WTC11 (cell line): ENCODE data around the gene ABCG1.

Source experiments
- CTCF ChIP-seq: fragments of 200-600 bp; IDR thresholded peaks from 2 replicates; pipeline ENCODE4 v1.8.0; 2022; ENCODE audit warnings: antibody characterized with exemption
- HMGA2 ChIP-seq: fragments of 250-450 bp; sonication (Bioruptor Pico); IDR thresholded peaks from 2 replicates; pipeline ENCODE4 v1.4.0; 2021; ENCODE audit warnings: mild to moderate bottlenecking, moderate library complexity
- IRF1 ChIP-seq: sonication (generic); formaldehyde crosslinking; IDR thresholded peaks from 2 replicates; pipeline ENCODE4 v1.8.0; 2023; ENCODE audit warnings: missing genetic modification reagents
- KAT7 ChIP-seq: sonication (generic); formaldehyde crosslinking; IDR thresholded peaks from 2 replicates; pipeline ENCODE4 v1.8.1; 2023; ENCODE audit warnings: missing genetic modification reagents, mild to moderate bottlenecking, borderline replicate concordance
- MAX ChIP-seq: sonication (generic); formaldehyde crosslinking; IDR thresholded peaks from 2 replicates; pipeline ENCODE4 v1.8.0; 2022; ENCODE audit warnings: mild to moderate bottlenecking, missing genetic modification reagents
- MYBL2 ChIP-seq: sonication (generic); formaldehyde crosslinking; IDR thresholded peaks from 2 replicates; pipeline ENCODE4 v1.8.1; 2023; ENCODE audit warnings: mild to moderate bottlenecking, moderate library complexity, missing genetic modification reagents
- NR2C2 ChIP-seq: sonication (generic); formaldehyde crosslinking; IDR thresholded peaks from 2 replicates; pipeline ENCODE4 v1.8.0; 2022; ENCODE audit warnings: mild to moderate bottlenecking, missing genetic modification reagents
- PREB ChIP-seq: sonication (generic); formaldehyde crosslinking; IDR thresholded peaks from 2 replicates; pipeline ENCODE4 v1.8.1; 2022; ENCODE audit warnings: mild to moderate bottlenecking, missing genetic modification reagents, moderate library complexity, borderline replicate concordance
- TP53 ChIP-seq: sonication (generic); formaldehyde crosslinking; IDR thresholded peaks from 2 replicates; pipeline ENCODE4 v1.8.1; 2023; ENCODE audit warnings: mild to moderate bottlenecking, missing genetic modification reagents
- TF ChIP-seq, protein P1 (sequence below): sonication (generic); formaldehyde crosslinking; IDR thresholded peaks from 2 replicates; pipeline ENCODE4 v1.8.1; 2023; ENCODE audit warnings: mild to moderate bottlenecking, missing genetic modification reagents

- TF ChIP-seq CTCF (no peak), TP53 (CRISPR knock-in tag) (no peak), NR2C2 (CRISPR knock-in tag) (no peak), IRF1 (CRISPR knock-in tag) (no peak), PREB (CRISPR knock-in tag) (no peak), KAT7 (CRISPR knock-in tag) (no peak), MAX (CRISPR knock-in tag) (no peak), MYBL2 (no peak), HMGA2 (CRISPR knock-in tag) (no peak)
- TF ChIP-seq, protein P1, sequence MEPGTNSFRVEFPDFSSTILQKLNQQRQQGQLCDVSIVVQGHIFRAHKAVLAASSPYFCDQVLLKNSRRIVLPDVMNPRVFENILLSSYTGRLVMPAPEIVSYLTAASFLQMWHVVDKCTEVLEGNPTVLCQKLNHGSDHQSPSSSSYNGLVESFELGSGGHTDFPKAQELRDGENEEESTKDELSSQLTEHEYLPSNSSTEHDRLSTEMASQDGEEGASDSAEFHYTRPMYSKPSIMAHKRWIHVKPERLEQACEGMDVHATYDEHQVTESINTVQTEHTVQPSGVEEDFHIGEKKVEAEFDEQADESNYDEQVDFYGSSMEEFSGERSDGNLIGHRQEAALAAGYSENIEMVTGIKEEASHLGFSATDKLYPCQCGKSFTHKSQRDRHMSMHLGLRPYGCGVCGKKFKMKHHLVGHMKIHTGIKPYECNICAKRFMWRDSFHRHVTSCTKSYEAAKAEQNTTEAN (CRISPR knock-in tag): no peak
Observed at GRCh38 chr21:42296501-42296900, 77.6 kb downstream of the ABCG1 start.
